Activated CD8-positive, alpha-beta memory T cell treated with anti-CD3 and anti-CD28 coated beads, Interleukin-2, amount 10 ng/mL, durations not matched to agents 7 days and 5 days (primary cell): ENCODE measurements around the gene ADARB2. TPM values are rescaled to one million over a fixed set of nuclear protein-coding genes. Genes with fewer than 3 reads are reported as not detected.

ENCODE experiments used
- ATAC-seq: fragments of 150-1000 bp; cut with Tn5 transposase; one replicate; pipeline ENCODE4 v1.10.0; 2021; ENCODE audit warnings: moderate library complexity
- CTCF ChIA-PET: fragments of 350-600 bp; sonication (Branson Sonifier 250); formaldehyde crosslinking; loops from one replicate; lab custom pipeline; 2021; ENCODE audit warnings: antibody characterized with exemption; lab: Charles Lee
- DNase-seq: peaks from one replicate; pipeline ENCODE4 v3.0.0-alpha.2; 2020
- H3K27ac Mint-ChIP-seq: one replicate; pipeline ENCODE4 v1.8.0; 2021; ENCODE audit warnings: mild to moderate bottlenecking, mixed read lengths
- H3K27me3 Mint-ChIP-seq: one replicate; pipeline ENCODE4 v1.8.0; 2021; ENCODE audit warnings: mixed read lengths
- H3K36me3 Mint-ChIP-seq: one replicate; pipeline ENCODE4 v1.8.0; 2021; ENCODE audit warnings: mild to moderate bottlenecking, mixed read lengths
- H3K4me1 Mint-ChIP-seq: one replicate; pipeline ENCODE4 v1.8.0; 2021; ENCODE audit warnings: mixed read lengths
- H3K4me3 Mint-ChIP-seq: one replicate; pipeline ENCODE4 v1.8.0; 2021; ENCODE audit warnings: mild to moderate bottlenecking, moderate library complexity, mixed read lengths
- H3K9me3 Mint-ChIP-seq: one replicate; pipeline ENCODE4 v1.8.0; 2022; ENCODE audit warnings: low read depth, mixed read lengths
- total RNA-seq, 2 experiments: library from RNA; stranded (reverse); gene quantifications; one replicate each; pipeline ENCODE4 v1.2.3, GENCODE V29; 2021

ADARB2 gene
- total RNA-seq, 2 experiments from 2014 or later = not detected

GRCh38 chr10:1746796-1747195 is 9.5 kb upstream of the ADARB2 start:
- peaks cover 6% of the 10 kb centered on the region for H3K9me3 Mint-ChIP-seq
- no peaks in the 10 kb centered on the region for H3K36me3 Mint-ChIP-seq
- no peak overlapping the region for H3K27ac Mint-ChIP-seq
- DNase-seq (no peak), ATAC-seq (no peak)
- CTCF ChIA-PET = no interaction called here
- H3K27me3 Mint-ChIP-seq = no peaks in the 10 kb centered on the region
- H3K4me1 Mint-ChIP-seq = no peaks in the 10 kb centered on the region
- no peak overlapping the region for H3K4me3 Mint-ChIP-seq

- no peak for DNase-seq
- H3K27ac Mint-ChIP-seq = no peak overlapping the region
- no peak overlapping the region for H3K4me3 Mint-ChIP-seq
- no peaks in the 10 kb centered on the region for H3K4me1 Mint-ChIP-seq
- CTCF ChIA-PET = no interaction called here
- no peak for ATAC-seq
- H3K36me3 Mint-ChIP-seq = no peaks in the 10 kb centered on the region
- H3K27me3 Mint-ChIP-seq = peaks cover 2% of the 10 kb centered on the region
- peaks cover 4% of the 10 kb centered on the region for H3K9me3 Mint-ChIP-seq
These were observed 8.6 kb upstream of the ADARB2 start for GRCh38 chr10:1745780-1746456.

GRCh38 chr10:1744524-1744923 is 7.2 kb upstream of the ADARB2 start:
- no peak for DNase-seq
- CTCF ChIA-PET = no interaction called here
- Mint-ChIP-seq H3K4me1 (no peaks in the 10 kb centered on the region), H3K27ac (no peak overlapping the region), H3K9me3 (peaks cover 2% of the 10 kb centered on the region), H3K36me3 (no peaks in the 10 kb centered on the region), H3K4me3 (no peak overlapping the region), H3K27me3 (peaks cover 9% of the 10 kb centered on the region)
- ATAC-seq = no peak

- Mint-ChIP-seq H3K4me3 (no peak overlapping the region), H3K27me3 (peaks cover 23% of the 10 kb centered on the region), H3K4me1 (no peaks in the 10 kb centered on the region), H3K9me3 (no peaks in the 10 kb centered on the region), H3K36me3 (no peaks in the 10 kb centered on the region), H3K27ac (no peak overlapping the region)
- CTCF ChIA-PET = no interaction called here
- ATAC-seq = no peak
- DNase-seq = no peak
These were observed 5.8 kb upstream of the ADARB2 start for GRCh38 chr10:1743141-1743540.

- no peak overlapping the region for H3K27ac Mint-ChIP-seq
- H3K9me3 Mint-ChIP-seq = no peaks in the 10 kb centered on the region
- ATAC-seq (no peak), DNase-seq (no peak)
- peaks cover 37% of the 10 kb centered on the region for H3K27me3 Mint-ChIP-seq
- CTCF ChIA-PET = no interaction called here
- H3K4me1 Mint-ChIP-seq = no peaks in the 10 kb centered on the region
- H3K4me3 Mint-ChIP-seq = no peak overlapping the region
- no peaks in the 10 kb centered on the region for H3K36me3 Mint-ChIP-seq
These were observed 4.1 kb upstream of the ADARB2 start for GRCh38 chr10:1741450-1741849.

GRCh38 chr10:1739751-1740150 is 2.4 kb upstream of the ADARB2 start:
- Mint-ChIP-seq H3K4me1 (no peaks in the 10 kb centered on the region), H3K27me3 (peaks cover 54% of the 10 kb centered on the region), H3K27ac (no peak overlapping the region), H3K36me3 (no peaks in the 10 kb centered on the region), H3K4me3 (no peak overlapping the region), H3K9me3 (no peaks in the 10 kb centered on the region)
- CTCF ChIA-PET = no interaction called here
- ATAC-seq (no peak), DNase-seq (no peak)

- H3K9me3 Mint-ChIP-seq = no peaks in the 10 kb centered on the region
- H3K4me1 Mint-ChIP-seq = no peaks in the 10 kb centered on the region
- DNase-seq (no peak), ATAC-seq (no peak)
- CTCF ChIA-PET = no interaction called here
- peaks cover 58% of the 10 kb centered on the region for H3K27me3 Mint-ChIP-seq
- no peak overlapping the region for H3K4me3 Mint-ChIP-seq
- H3K27ac Mint-ChIP-seq = no peak overlapping the region
- H3K36me3 Mint-ChIP-seq = no peaks in the 10 kb centered on the region
These were observed 1.6 kb upstream of the ADARB2 start for GRCh38 chr10:1738950-1739349.

- H3K4me1 Mint-ChIP-seq = no peaks in the 10 kb centered on the region
- no peaks in the 10 kb centered on the region for H3K9me3 Mint-ChIP-seq
- peaks cover 73% of the 10 kb centered on the region for H3K27me3 Mint-ChIP-seq
- DNase-seq (no peak), ATAC-seq (no peak)
- H3K27ac Mint-ChIP-seq = no peak overlapping the region
- CTCF ChIA-PET = no interaction called here
- H3K36me3 Mint-ChIP-seq = no peaks in the 10 kb centered on the region
- no peak overlapping the region for H3K4me3 Mint-ChIP-seq
These were observed 428 bp downstream of the ADARB2 start for GRCh38 chr10:1736972-1737221.

- H3K27me3 Mint-ChIP-seq = peaks cover 75% of the 10 kb centered on the region
- no peaks in the 10 kb centered on the region for H3K9me3 Mint-ChIP-seq
- no peak overlapping the region for H3K27ac Mint-ChIP-seq
- H3K4me3 Mint-ChIP-seq = no peak overlapping the region
- CTCF ChIA-PET = no interaction called here
- no peak for ATAC-seq
- H3K4me1 Mint-ChIP-seq = no peaks in the 10 kb centered on the region
- DNase-seq = no peak
- no peaks in the 10 kb centered on the region for H3K36me3 Mint-ChIP-seq
These were observed 967 bp downstream of the ADARB2 start for GRCh38 chr10:1736144-1736971.

GRCh38 chr10:1735562-1735961 is 1.8 kb downstream of the ADARB2 start:
- Mint-ChIP-seq H3K27ac (no peak overlapping the region), H3K4me1 (no peaks in the 10 kb centered on the region), H3K9me3 (no peaks in the 10 kb centered on the region), H3K27me3 (peaks cover 75% of the 10 kb centered on the region), H3K36me3 (no peaks in the 10 kb centered on the region), H3K4me3 (no peak overlapping the region)
- DNase-seq (no peak), ATAC-seq (no peak)
- CTCF ChIA-PET = no interaction called here

GRCh38 chr10:1734288-1734687 is 3.0 kb downstream of the ADARB2 start:
- Mint-ChIP-seq H3K4me1 (no peaks in the 10 kb centered on the region), H3K4me3 (no peak overlapping the region), H3K27ac (no peak overlapping the region), H3K9me3 (no peaks in the 10 kb centered on the region), H3K36me3 (no peaks in the 10 kb centered on the region), H3K27me3 (peaks cover 77% of the 10 kb centered on the region)
- ATAC-seq (no peak), DNase-seq (no peak)
- CTCF ChIA-PET = no interaction called here

- CTCF ChIA-PET = no interaction called here
These were observed 3.6 kb downstream of the ADARB2 start for GRCh38 chr10:1733720-1734119.

GRCh38 chr10:1732564-1732996 is 4.7 kb downstream of the ADARB2 start:
- H3K4me3 Mint-ChIP-seq = no peak overlapping the region
- no peak for DNase-seq
- no peaks in the 10 kb centered on the region for H3K4me1 Mint-ChIP-seq
- no peak overlapping the region for H3K27ac Mint-ChIP-seq
- H3K36me3 Mint-ChIP-seq = no peaks in the 10 kb centered on the region
- H3K9me3 Mint-ChIP-seq = no peaks in the 10 kb centered on the region
- no peak for ATAC-seq
- CTCF ChIA-PET = no interaction called here
- peaks cover 61% of the 10 kb centered on the region for H3K27me3 Mint-ChIP-seq

More at GRCh38 chr10:1733720-1734119, 3.6 kb downstream of the ADARB2 start:
- Mint-ChIP-seq H3K9me3 (no peaks in the 10 kb centered on the region), H3K4me1 (no peaks in the 10 kb centered on the region), H3K27me3 (peaks cover 72% of the 10 kb centered on the region), H3K4me3 (no peak overlapping the region), H3K36me3 (no peaks in the 10 kb centered on the region), H3K27ac (no peak overlapping the region)
- no peak for DNase-seq
- ATAC-seq = no peak

- CTCF ChIA-PET = no interaction called here
- Mint-ChIP-seq H3K36me3 (no peaks in the 10 kb centered on the region), H3K4me3 (no peak overlapping the region), H3K27me3 (peaks cover 53% of the 10 kb centered on the region), H3K9me3 (no peaks in the 10 kb centered on the region), H3K4me1 (no peaks in the 10 kb centered on the region), H3K27ac (no peak overlapping the region)
- ATAC-seq (no peak), DNase-seq (no peak)
These were observed 5.7 kb downstream of the ADARB2 start for GRCh38 chr10:1731592-1731991.
